ENCODE data around the gene IFNG-AS1. TPM values are rescaled to one million over a fixed set of nuclear protein-coding genes. Genes with fewer than 3 reads are reported as not detected.

The IFNG-AS1 gene
- total RNA-seq, 1 donor from 2014 or later, result not detected

DNA sequence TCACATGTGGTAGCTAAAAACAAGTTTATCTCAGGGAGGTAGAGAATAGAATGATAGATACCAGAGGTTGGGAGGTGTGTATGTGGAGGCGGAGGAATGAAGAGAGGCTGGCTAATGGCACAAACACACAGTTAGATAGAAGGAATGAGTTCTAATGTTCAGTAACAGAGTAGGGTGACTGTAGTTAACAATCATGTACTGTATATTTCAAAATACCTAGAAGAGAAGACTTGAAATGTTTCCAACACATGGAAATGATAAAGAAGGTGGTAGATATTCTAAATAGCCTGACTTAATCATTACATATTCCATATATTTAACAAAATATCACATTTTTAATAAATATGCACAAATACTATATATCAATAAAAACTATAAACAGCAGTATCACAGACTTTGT lies 8.9 kb upstream of the IFNG-AS1 start:
- TF ChIP-seq, protein P1, sequence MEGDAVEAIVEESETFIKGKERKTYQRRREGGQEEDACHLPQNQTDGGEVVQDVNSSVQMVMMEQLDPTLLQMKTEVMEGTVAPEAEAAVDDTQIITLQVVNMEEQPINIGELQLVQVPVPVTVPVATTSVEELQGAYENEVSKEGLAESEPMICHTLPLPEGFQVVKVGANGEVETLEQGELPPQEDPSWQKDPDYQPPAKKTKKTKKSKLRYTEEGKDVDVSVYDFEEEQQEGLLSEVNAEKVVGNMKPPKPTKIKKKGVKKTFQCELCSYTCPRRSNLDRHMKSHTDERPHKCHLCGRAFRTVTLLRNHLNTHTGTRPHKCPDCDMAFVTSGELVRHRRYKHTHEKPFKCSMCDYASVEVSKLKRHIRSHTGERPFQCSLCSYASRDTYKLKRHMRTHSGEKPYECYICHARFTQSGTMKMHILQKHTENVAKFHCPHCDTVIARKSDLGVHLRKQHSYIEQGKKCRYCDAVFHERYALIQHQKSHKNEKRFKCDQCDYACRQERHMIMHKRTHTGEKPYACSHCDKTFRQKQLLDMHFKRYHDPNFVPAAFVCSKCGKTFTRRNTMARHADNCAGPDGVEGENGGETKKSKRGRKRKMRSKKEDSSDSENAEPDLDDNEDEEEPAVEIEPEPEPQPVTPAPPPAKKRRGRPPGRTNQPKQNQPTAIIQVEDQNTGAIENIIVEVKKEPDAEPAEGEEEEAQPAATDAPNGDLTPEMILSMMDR (conservative IDR thresholded peaks at IDR 0.05), result no peak
- no peak for DNase-seq (ENCODE audit: extremely low spot score, unreplicated experiment)
- H3K36me3 Mint-ChIP-seq, result no peaks in the 10 kb centered on the region
- H3K4me3 Mint-ChIP-seq, result no peak overlapping the region
- H3K27me3 Mint-ChIP-seq, result no peaks in the 10 kb centered on the region
- peaks cover 9% of the 10 kb centered on the region for H3K4me1 Mint-ChIP-seq (ENCODE audit: unreplicated experiment)
- H3K9me3 Mint-ChIP-seq, result peaks cover 8% of the 10 kb centered on the region
- H3K27ac Mint-ChIP-seq, result no peak overlapping the region

DNA sequence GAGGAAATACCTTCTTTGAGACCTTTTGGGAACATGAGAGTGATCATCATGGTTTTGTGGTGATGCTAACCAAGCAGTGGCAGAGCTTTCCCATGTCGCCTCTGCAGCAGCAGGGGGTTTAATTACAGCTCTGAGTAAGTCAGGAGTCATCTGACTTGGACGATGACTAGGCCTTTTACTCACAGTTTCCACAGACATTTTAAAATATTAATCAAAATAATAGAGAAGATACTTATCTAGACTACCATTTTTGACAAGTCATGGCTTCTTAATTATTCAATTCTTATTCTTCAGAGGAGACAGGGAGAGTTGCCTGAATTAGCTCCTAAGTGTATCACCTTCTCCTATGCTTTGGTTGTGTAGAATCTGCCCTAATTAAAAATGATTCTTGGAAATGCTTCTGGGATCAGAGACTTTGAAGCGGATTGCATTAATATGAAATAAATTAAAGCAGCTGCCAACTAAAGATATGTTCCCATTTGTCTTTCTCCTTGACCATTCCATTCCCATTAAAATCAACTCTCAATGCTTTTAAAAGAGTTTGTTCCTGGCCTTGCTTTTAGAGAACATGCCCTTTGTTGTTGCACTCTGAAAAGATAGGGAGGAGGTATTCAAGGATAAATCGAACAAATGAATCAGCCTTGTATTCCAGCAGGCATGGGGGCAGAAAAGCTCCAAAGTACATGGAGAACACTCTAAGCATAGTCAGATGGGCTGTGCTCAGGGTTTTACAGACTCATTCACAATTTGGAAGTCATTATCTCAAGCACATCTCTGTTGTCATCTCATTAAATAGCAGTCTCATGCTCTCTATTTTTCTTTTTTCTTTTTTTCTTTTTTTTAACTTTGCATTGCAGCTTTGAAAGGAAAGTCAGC lies 7.7 kb upstream of the IFNG-AS1 start:
- H3K9me3 Mint-ChIP-seq, result peaks cover 8% of the 10 kb centered on the region
- TF ChIP-seq, protein P1 (conservative IDR thresholded peaks at IDR 0.05), result no peak
- no peak overlapping the region for H3K4me3 Mint-ChIP-seq
- H3K27ac Mint-ChIP-seq, result no peak overlapping the region
- H3K4me1 Mint-ChIP-seq (ENCODE audit: unreplicated experiment), result peaks cover 9% of the 10 kb centered on the region
- H3K27me3 Mint-ChIP-seq, result no peaks in the 10 kb centered on the region
- DNase-seq (ENCODE audit: extremely low spot score, unreplicated experiment), result no peak
- no peaks in the 10 kb centered on the region for H3K36me3 Mint-ChIP-seq

DNA sequence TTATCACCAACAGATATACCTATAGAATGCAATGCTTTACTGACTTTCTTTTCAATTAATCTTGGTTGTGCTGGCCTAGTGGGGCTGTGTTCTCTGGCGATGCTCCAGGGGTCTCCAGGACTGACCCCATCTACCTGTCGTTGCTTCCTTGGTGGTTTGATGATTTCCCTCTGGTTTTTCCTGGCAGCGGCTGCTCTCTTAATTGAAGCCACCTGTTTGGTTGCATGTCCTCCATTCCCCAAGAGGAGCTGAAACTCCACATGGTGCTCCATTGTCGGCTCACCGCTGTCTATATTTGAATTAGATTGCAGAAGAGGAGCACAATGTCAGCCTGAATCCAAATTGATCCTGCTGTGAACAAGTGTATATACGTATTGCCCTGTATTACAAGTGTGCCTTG lies 7.1 kb upstream of the IFNG-AS1 start:
- no peak overlapping the region for H3K4me3 Mint-ChIP-seq
- H3K27me3 Mint-ChIP-seq, result no peaks in the 10 kb centered on the region

DNA sequence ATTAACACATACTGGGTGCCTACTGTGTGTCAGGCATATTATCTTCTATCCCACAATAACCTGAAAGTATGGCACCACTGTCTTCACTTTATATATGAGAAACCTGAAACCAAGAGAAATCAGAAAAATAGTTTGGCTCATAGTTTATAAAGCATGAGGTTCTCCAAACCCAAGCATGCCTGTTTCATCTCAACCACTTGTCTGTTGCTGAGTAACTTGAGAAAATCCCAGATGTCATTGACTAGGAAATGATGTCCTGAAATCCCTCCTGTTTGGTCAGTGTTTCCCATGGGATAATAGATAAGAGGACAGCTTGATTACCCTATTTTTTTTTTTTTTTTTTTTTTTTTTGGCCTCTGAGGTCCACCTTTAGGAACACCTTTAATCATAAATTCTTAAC lies 2.6 kb upstream of the IFNG-AS1 start:
- peaks cover 3% of the 10 kb centered on the region for H3K27me3 Mint-ChIP-seq
- H3K4me1 Mint-ChIP-seq (ENCODE audit: unreplicated experiment), result peaks cover 7% of the 10 kb centered on the region
- no peak for DNase-seq (ENCODE audit: extremely low spot score, unreplicated experiment)
- TF ChIP-seq, protein P1 (conservative IDR thresholded peaks at IDR 0.05), result no peak
- H3K9me3 Mint-ChIP-seq, result peaks cover 4% of the 10 kb centered on the region
- H3K36me3 Mint-ChIP-seq, result no peaks in the 10 kb centered on the region
- no peak overlapping the region for H3K4me3 Mint-ChIP-seq
- no peak overlapping the region for H3K27ac Mint-ChIP-seq

More for the DNA sequence above, 7.1 kb upstream of the IFNG-AS1 start:
- no peak overlapping the region for H3K27ac Mint-ChIP-seq
- H3K9me3 Mint-ChIP-seq, result peaks cover 8% of the 10 kb centered on the region
- no peak for DNase-seq (ENCODE audit: extremely low spot score, unreplicated experiment)
- H3K36me3 Mint-ChIP-seq, result no peaks in the 10 kb centered on the region
- peaks cover 9% of the 10 kb centered on the region for H3K4me1 Mint-ChIP-seq (ENCODE audit: unreplicated experiment)
- TF ChIP-seq, protein P1 (conservative IDR thresholded peaks at IDR 0.05), result no peak

DNA sequence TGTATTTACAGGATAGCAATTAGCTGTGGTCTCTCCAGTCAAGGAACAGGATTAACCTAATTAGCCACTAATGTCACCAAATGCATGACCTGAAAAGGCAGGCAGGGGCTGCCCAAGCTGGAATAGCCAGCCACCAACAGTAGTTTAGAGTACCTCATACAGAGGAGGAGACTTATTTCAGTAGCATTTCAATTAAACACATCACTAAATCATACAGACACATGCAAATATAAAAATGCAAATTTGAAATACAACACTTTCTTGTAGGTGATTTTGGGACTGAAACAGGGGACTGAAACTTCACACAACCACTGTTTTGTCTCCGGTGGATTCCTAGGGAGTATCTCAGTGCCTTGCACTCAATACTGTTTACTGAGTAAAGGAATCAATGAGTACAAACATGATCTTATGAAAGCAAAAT lies 636 bp upstream of the IFNG-AS1 start:
- TF ChIP-seq, protein P1 (conservative IDR thresholded peaks at IDR 0.05), result no peak
- no peak overlapping the region for H3K27ac Mint-ChIP-seq
- H3K36me3 Mint-ChIP-seq, result no peaks in the 10 kb centered on the region
- no peak for DNase-seq (ENCODE audit: extremely low spot score, unreplicated experiment)
- no peaks in the 10 kb centered on the region for H3K9me3 Mint-ChIP-seq
- no peaks in the 10 kb centered on the region for H3K4me1 Mint-ChIP-seq (ENCODE audit: unreplicated experiment)
- H3K4me3 Mint-ChIP-seq, result no peak overlapping the region
- peaks cover 3% of the 10 kb centered on the region for H3K27me3 Mint-ChIP-seq
